ENCODE results near the gene ERF.
A peak's percentile ranks its signal among the peaks of the same experiment; 100 is the strongest.

ERF gene

GRCh38 chr19:42225718-42226292, 29.1 kb downstream of the ERF start:
- Mint-ChIP-seq H3K36me3 (ENCODE audit: low read depth) (peaks cover 53% of the 10 kb centered on the region), H3K27ac (no peak overlapping the region), H3K9me3 (no peaks in the 10 kb centered on the region), H3K4me3 (no peak overlapping the region), H3K27me3 (ENCODE audit: low read depth) (no peaks in the 10 kb centered on the region), H3K4me1 (peaks cover 11% of the 10 kb centered on the region)
- no peak for TF ChIP-seq CTCF (IDR thresholded peaks at IDR 0.05; ENCODE audit: unreplicated experiment in 3 of 3)

GRCh38 chr19:42224940-42225717, 29.8 kb downstream of the ERF start:
- Mint-ChIP-seq H3K4me1 (peaks cover 18% of the 10 kb centered on the region), H3K36me3 (ENCODE audit: low read depth) (peaks cover 50% of the 10 kb centered on the region), H3K27me3 (ENCODE audit: low read depth) (no peaks in the 10 kb centered on the region), H3K27ac (no peak overlapping the region), H3K9me3 (no peaks in the 10 kb centered on the region), H3K4me3 (no peak overlapping the region)
- no peak for TF ChIP-seq CTCF (IDR thresholded peaks at IDR 0.05; ENCODE audit: unreplicated experiment in 3 of 3)

- no peaks in the 10 kb centered on the region for H3K9me3 Mint-ChIP-seq
- H3K4me1 Mint-ChIP-seq: peaks cover 37% of the 10 kb centered on the region
- no peaks in the 10 kb centered on the region for H3K27me3 Mint-ChIP-seq (ENCODE audit: low read depth)
- H3K27ac Mint-ChIP-seq: peak overlapping the region; percentile 85 to 93 (median 85)
- peaks cover 22% of the 10 kb centered on the region for H3K36me3 Mint-ChIP-seq (ENCODE audit: low read depth)
- TF ChIP-seq CTCF (IDR thresholded peaks at IDR 0.05; ENCODE audit: unreplicated experiment in 3 of 3): no peak
- H3K4me3 Mint-ChIP-seq: peak overlapping the region; percentile 92 to 93 (median 92)
Observed at GRCh38 chr19:42220751-42221097, 34.2 kb downstream of the ERF start.

GRCh38 chr19:42219812-42220750, 34.8 kb downstream of the ERF start, which contains the start of gene ZNF526:
Gene ZNF526 (plus strand): TSS chr19:42220312. CDS start chr19:42224404, 4,092 bp downstream.
- no peaks in the 10 kb centered on the region for H3K9me3 Mint-ChIP-seq
- H3K27me3 Mint-ChIP-seq (ENCODE audit: low read depth): no peaks in the 10 kb centered on the region
- peaks cover 26% of the 10 kb centered on the region for H3K36me3 Mint-ChIP-seq (ENCODE audit: low read depth)
- peak within 1 kb of the TSS; percentile 85 to 93 (median 85) for H3K27ac Mint-ChIP-seq
- TF ChIP-seq CTCF (IDR thresholded peaks at IDR 0.05; ENCODE audit: unreplicated experiment in 3 of 3): no peak
- H3K4me3 Mint-ChIP-seq: peak within 1 kb of the TSS; percentile 92 to 93 (median 92)
- peaks cover 39% of the 10 kb centered on the region for H3K4me1 Mint-ChIP-seq

- Mint-ChIP-seq H3K36me3 (ENCODE audit: low read depth) (peaks cover 32% of the 10 kb centered on the region), H3K4me3 (peak within 1 kb of the TSS; percentile 92 to 93 (median 92)), H3K9me3 (no peaks in the 10 kb centered on the region), H3K27ac (peak within 1 kb of the TSS; percentile 95 to 97 (median 95)), H3K4me1 (peaks cover 39% of the 10 kb centered on the region), H3K27me3 (ENCODE audit: low read depth) (no peaks in the 10 kb centered on the region)
- TF ChIP-seq CTCF (IDR thresholded peaks at IDR 0.05; ENCODE audit: unreplicated experiment in 3 of 3): no peak
Observed at GRCh38 chr19:42217520-42218437, 37.1 kb downstream of the ERF start, which contains the start of gene DEDD2. Gene DEDD2 (minus strand): TSS chr19:42217677. CDS start chr19:42217007, 670 bp downstream.
